Effector CD8-positive, alpha-beta T cell (primary cell): ENCODE results near the gene LDLRAD4.

Experiments
- DNase-seq: peaks from one replicate; lab custom pipeline; 2025; lab: John Stamatoyannopoulos, UW

The LDLRAD4 gene

GRCh38 chr18:13265008-13265910 lies 46.7 kb downstream of the LDLRAD4 start:
- no peak for DNase-seq

- no peak for DNase-seq
Observed at GRCh38 chr18:13265911-13266217, 47.3 kb downstream of the LDLRAD4 start.

GRCh38 chr18:13266218-13267100 lies 47.9 kb downstream of the LDLRAD4 start:
- DNase-seq = no peak

GRCh38 chr18:13267431-13267873 lies 48.9 kb downstream of the LDLRAD4 start:
- no peak for DNase-seq

GRCh38 chr18:13268158-13269012 lies 49.8 kb downstream of the LDLRAD4 start:
- DNase-seq = no peak

- no peak for DNase-seq
Observed at GRCh38 chr18:13269013-13269280, 50.4 kb downstream of the LDLRAD4 start.

GRCh38 chr18:13269521-13270011 lies 51.0 kb downstream of the LDLRAD4 start:
- no peak for DNase-seq

GRCh38 chr18:13270279-13270855 lies 51.8 kb downstream of the LDLRAD4 start:
- no peak for DNase-seq

- no peak for DNase-seq
Observed at GRCh38 chr18:13271302-13271911, 52.8 kb downstream of the LDLRAD4 start.

GRCh38 chr18:13272416-13272815 lies 53.9 kb downstream of the LDLRAD4 start:
- no peak for DNase-seq

GRCh38 chr18:13273800-13274199 lies 55.2 kb downstream of the LDLRAD4 start:
- DNase-seq = no peak

- no peak for DNase-seq
Observed at GRCh38 chr18:13275075-13275474, 56.5 kb downstream of the LDLRAD4 start.

- DNase-seq = no peak
Observed at GRCh38 chr18:13276530-13277520, 58.3 kb downstream of the LDLRAD4 start.

GRCh38 chr18:13278062-13278630 lies 59.6 kb downstream of the LDLRAD4 start:
- no peak for DNase-seq

GRCh38 chr18:13279181-13280069 lies 60.9 kb downstream of the LDLRAD4 start:
- DNase-seq = no peak

GRCh38 chr18:13280070-13280795 lies 61.7 kb downstream of the LDLRAD4 start:
- no peak for DNase-seq

GRCh38 chr18:13281406-13281805 lies 62.8 kb downstream of the LDLRAD4 start:
- no peak for DNase-seq

GRCh38 chr18:13283746-13284145 lies 65.2 kb downstream of the LDLRAD4 start:
- DNase-seq = no peak
